SU-DHL-6 (cell line): Measurements from ENCODE around the gene RNF212.

Source experiments
- CTCF ChIP-seq: fragments of 200-600 bp; sonication (generic); IDR thresholded peaks from one replicate; pipeline ENCODE4 v1.5.1; 2017; ENCODE audit warnings: antibody characterized with exemption, mild to moderate bottlenecking, low read length, moderate library complexity; ENCODE audit not compliant: insufficient read depth, poor library complexity, severe bottlenecking
- EZH2phosphoT487 ChIP-seq: fragments of 200-600 bp; sonication (generic), shearing (Covaris generic); conservative IDR thresholded peaks from 2 replicates; pipeline ENCODE4 v1.6.1; 2018; ENCODE audit warnings: mild to moderate bottlenecking, antibody characterized with exemption, low read length, moderate library complexity, mixed read lengths

DNA sequence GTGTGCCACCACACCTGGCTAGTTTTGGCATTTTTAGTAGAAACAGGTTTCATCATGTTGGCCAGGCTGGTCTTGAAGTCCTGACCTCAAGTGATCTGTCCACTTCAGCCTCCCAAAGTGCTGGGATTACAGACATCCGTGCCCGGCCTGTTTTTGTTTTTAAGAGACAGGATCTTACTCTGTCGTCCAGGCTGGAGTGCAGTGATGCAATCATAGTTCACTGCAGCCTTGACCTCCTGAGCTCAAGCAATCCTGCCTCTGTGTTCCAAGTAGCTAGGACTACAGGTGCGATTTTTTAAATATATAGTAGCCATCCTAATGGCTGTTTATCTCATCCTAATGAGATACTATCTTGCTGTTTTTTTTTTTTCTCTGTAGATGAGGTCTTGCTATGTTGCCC, 47.6 kb downstream of the RNF212 start:
- TF ChIP-seq CTCF (no peak), EZH2phosphoT487 (no peak)
